H54 (cell line): ENCODE data around the gene BIN1.

Experiments
- DNase-seq: peaks from one replicate; pipeline ENCODE4 v3.0.0; 2011; ENCODE audit warnings: low spot score, mixed read lengths; ENCODE audit not compliant: insufficient read length
- FAIRE-seq: peaks from 3 replicates; lab custom pipeline; 2011; peaks lifted over from hg19 to GRCh38; lab: Jason Lieb, UNC
- POLR2A ChIP-seq: IDR thresholded peaks from 2 replicates; pipeline ENCODE4 v1.6.1; 2011; ENCODE audit warnings: low read depth, mild to moderate bottlenecking, low read length

Gene BIN1

GRCh38 chr2:127095784-127096183 lies 11.2 kb downstream of the BIN1 start:
- TF ChIP-seq POLR2A = no peak
- no peak for FAIRE-seq

GRCh38 chr2:127095367-127095641 lies 11.7 kb downstream of the BIN1 start:
- no peak for DNase-seq
- no peak for TF ChIP-seq POLR2A
- FAIRE-seq = no peak

More at GRCh38 chr2:127095784-127096183, 11.2 kb downstream of the BIN1 start:
- no peak for DNase-seq

GRCh38 chr2:127094509-127095366 lies 12.2 kb downstream of the BIN1 start:
- no peak for TF ChIP-seq POLR2A
- FAIRE-seq (no peak), DNase-seq (peak; percentile 54)

- TF ChIP-seq POLR2A = no peak
- FAIRE-seq (no peak), DNase-seq (no peak)
Observed at GRCh38 chr2:127093648-127094210, 13.2 kb downstream of the BIN1 start.

GRCh38 chr2:127092901-127093516 lies 13.9 kb downstream of the BIN1 start:
- FAIRE-seq (no peak), DNase-seq (no peak)
- TF ChIP-seq POLR2A = no peak

- FAIRE-seq (no peak), DNase-seq (no peak)
- TF ChIP-seq POLR2A = no peak
Observed at GRCh38 chr2:127092306-127092705, 14.6 kb downstream of the BIN1 start.

GRCh38 chr2:127091886-127092285 lies 15.1 kb downstream of the BIN1 start:
- FAIRE-seq (no peak), DNase-seq (no peak)
- TF ChIP-seq POLR2A = no peak

- DNase-seq (no peak), FAIRE-seq (no peak)
- no peak for TF ChIP-seq POLR2A
Observed at GRCh38 chr2:127091148-127091547, 15.8 kb downstream of the BIN1 start.

- DNase-seq (no peak), FAIRE-seq (no peak)
- TF ChIP-seq POLR2A = no peak
Observed at GRCh38 chr2:127090281-127091120, 16.5 kb downstream of the BIN1 start.

GRCh38 chr2:127089478-127090235 lies 17.3 kb downstream of the BIN1 start:
- FAIRE-seq (no peak), DNase-seq (no peak)
- no peak for TF ChIP-seq POLR2A

- no peak for FAIRE-seq
Observed at GRCh38 chr2:127088706-127089105, 18.2 kb downstream of the BIN1 start.

GRCh38 chr2:127087791-127088495 lies 19.0 kb downstream of the BIN1 start:
- no peak for FAIRE-seq
- TF ChIP-seq POLR2A = no peak
- DNase-seq = no peak

More at GRCh38 chr2:127088706-127089105, 18.2 kb downstream of the BIN1 start:
- no peak for DNase-seq
- no peak for TF ChIP-seq POLR2A
